ENCODE data around the gene TMEM37. TPM values are rescaled to one million over a fixed set of nuclear protein-coding genes. Genes with fewer than 3 reads are reported as not detected.

The TMEM37 gene
- total and polyA plus RNA-seq, 2 of the 13 experiments (the other 11 are each of a cell fraction or from before 2014, with no cell fraction given) = 37.7 to 115 TPM

- CTCF ChIA-PET (ENCODE audit: low intra/inter-chr PET ratio, low total read pairs) = no interaction called here
- intact Hi-C loops (cut with micrococcal nuclease; ENCODE audit: unreplicated experiment) = no loop called here
- no peak for ATAC-seq
These were observed 17.9 kb downstream of the TMEM37 start for GRCh38 chr2:119449521-119449920.

More at GRCh38 chr2:119449521-119449920, 17.9 kb downstream of the TMEM37 start:
- Histone ChIP-seq H3K4me3 (replicated peaks in 1 of 3; ENCODE audit: insufficient read depth in 1 of 3, low read depth in 2 of 3, low read length in 3 of 3) (no peak overlapping the region), H3K27ac (ENCODE audit: extremely low read length, insufficient read depth, low read length) (no peak overlapping the region), H3K27me3 (ENCODE audit: control insufficient read depth in 1 of 2, insufficient read depth in 2 of 2, low read length in 2 of 2) (peaks cover 7 to 49% of the 10 kb centered on the region in 2 experiments), H4K20me1 (ENCODE audit: insufficient read depth, low read length) (peaks cover 6% of the 10 kb centered on the region; the same call in 1 of the 2 replicates), H3K79me2 (ENCODE audit: insufficient read depth, low read length) (no peaks in the 10 kb centered on the region), H3K9me3 (ENCODE audit: low read length) (no peaks in the 10 kb centered on the region), H3K9ac (ENCODE audit: insufficient read depth, low read depth, low read length) (no peak overlapping the region), H3K4me1 (ENCODE audit: insufficient read depth, low read length) (peaks cover 9% of the 10 kb centered on the region; the same call in 1 of the 2 replicates), H3K36me3 (replicated peaks in 1 of 2; ENCODE audit: control insufficient read depth in 1 of 2, insufficient read depth in 2 of 2, low read length in 2 of 2) (no peaks in the 10 kb centered on the region), H2AFZ (ENCODE audit: low read length) (no peak overlapping the region), H3K4me2 (ENCODE audit: low read depth, low read length) (no peak overlapping the region)
- TF ChIP-seq, protein P1, sequence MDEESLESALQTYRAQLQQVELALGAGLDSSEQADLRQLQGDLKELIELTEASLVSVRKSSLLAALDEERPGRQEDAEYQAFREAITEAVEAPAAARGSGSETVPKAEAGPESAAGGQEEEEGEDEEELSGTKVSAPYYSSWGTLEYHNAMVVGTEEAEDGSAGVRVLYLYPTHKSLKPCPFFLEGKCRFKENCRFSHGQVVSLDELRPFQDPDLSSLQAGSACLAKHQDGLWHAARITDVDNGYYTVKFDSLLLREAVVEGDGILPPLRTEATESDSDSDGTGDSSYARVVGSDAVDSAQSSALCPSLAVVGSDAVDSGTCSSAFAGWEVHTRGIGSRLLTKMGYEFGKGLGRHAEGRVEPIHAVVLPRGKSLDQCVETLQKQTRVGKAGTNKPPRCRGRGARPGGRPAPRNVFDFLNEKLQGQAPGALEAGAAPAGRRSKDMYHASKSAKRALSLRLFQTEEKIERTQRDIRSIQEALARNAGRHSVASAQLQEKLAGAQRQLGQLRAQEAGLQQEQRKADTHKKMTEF (CRISPR knock-in tag; IDR thresholded peaks at IDR 0.05) = no peak
- TF ChIP-seq TEAD2 (CRISPR knock-in tag; IDR thresholded peaks at IDR 0.05) (no peak), SNRNP70 (IDR thresholded peaks at IDR 0.05; ENCODE audit: low read depth, low read length) (no peak)
- TF ChIP-seq, protein P2, sequence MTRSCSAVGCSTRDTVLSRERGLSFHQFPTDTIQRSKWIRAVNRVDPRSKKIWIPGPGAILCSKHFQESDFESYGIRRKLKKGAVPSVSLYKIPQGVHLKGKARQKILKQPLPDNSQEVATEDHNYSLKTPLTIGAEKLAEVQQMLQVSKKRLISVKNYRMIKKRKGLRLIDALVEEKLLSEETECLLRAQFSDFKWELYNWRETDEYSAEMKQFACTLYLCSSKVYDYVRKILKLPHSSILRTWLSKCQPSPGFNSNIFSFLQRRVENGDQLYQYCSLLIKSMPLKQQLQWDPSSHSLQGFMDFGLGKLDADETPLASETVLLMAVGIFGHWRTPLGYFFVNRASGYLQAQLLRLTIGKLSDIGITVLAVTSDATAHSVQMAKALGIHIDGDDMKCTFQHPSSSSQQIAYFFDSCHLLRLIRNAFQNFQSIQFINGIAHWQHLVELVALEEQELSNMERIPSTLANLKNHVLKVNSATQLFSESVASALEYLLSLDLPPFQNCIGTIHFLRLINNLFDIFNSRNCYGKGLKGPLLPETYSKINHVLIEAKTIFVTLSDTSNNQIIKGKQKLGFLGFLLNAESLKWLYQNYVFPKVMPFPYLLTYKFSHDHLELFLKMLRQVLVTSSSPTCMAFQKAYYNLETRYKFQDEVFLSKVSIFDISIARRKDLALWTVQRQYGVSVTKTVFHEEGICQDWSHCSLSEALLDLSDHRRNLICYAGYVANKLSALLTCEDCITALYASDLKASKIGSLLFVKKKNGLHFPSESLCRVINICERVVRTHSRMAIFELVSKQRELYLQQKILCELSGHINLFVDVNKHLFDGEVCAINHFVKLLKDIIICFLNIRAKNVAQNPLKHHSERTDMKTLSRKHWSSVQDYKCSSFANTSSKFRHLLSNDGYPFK (CRISPR knock-in tag; IDR thresholded peaks at IDR 0.05; ENCODE audit: borderline replicate concordance) = no peak
- BruUV-seq (replicated peaks) = no TSS peak
- 56% methylated on average over 3 of the region's 3 CpGs for WGBS (ENCODE audit: low lambda C conversion rate)
- POLR2A ChIA-PET = interaction anchor here (1.7 kb wide), 1 partner anchor 9 kb away, joined by 4 read pairs; no protein-coding TSS in a partner anchor
- no peak for DNase-seq (ENCODE audit: low spot score)
- no peak for FAIRE-seq
- in situ Hi-C loops (cut with HindIII; ENCODE audit: extremely low pct_ligation_motif_present, low pct_unique_long_range_greater_than_20kb) = no loop called here

Data from HepG2 (cell line).